ENCODE data around the gene GCK.
"Not testable (repeated sequence)": the region's sequence is repeated elsewhere in the genome, so short reads cannot be mapped to it uniquely, and the experiment has no call there.

GCK gene

GRCh38 chr7:44176486-44176885 is 12.8 kb downstream of the GCK start:
- no peak for DNase-seq

DNA sequence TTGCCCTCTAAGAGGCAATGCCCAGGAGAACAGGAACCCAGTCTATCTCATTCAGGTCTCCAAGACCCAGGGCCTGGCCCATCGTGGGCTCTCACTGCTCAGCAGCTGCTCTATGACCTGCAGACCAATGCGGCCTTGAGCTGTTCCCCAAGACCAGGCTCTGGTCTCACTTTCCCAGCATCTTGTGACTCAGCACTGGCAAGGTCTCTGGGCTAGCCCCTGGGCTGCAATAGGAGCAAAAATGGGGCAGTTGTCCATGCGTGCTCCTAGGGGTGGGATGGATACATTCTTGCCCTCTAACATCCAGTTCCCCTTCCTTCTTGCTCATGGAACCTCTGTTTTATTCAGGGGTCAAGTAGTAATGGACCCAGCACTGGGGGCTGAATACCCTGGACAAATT is 13.5 kb downstream of the GCK start:
- DNase-seq: no peak

DNA sequence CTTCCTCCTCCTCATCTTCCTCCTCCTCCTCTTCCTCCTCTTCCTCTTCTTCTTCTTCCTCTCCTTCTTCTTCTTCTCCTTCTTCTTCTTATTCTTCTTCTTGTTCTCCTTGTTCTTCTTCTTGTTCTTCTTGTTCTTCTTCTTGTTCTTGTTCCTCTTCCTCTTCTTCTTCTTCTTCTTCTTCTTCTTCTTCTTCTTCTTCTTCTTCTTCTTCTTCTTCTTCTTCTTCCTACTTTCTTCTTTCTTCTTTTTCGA is 14.6 kb downstream of the GCK start:
- DNase-seq: not testable (repeated sequence)

- no peak for DNase-seq
Measured at GRCh38 chr7:44173911-44174693, 15.1 kb downstream of the GCK start.

GRCh38 chr7:44172803-44173424 is 16.3 kb downstream of the GCK start:
- no peak for DNase-seq

DNA sequence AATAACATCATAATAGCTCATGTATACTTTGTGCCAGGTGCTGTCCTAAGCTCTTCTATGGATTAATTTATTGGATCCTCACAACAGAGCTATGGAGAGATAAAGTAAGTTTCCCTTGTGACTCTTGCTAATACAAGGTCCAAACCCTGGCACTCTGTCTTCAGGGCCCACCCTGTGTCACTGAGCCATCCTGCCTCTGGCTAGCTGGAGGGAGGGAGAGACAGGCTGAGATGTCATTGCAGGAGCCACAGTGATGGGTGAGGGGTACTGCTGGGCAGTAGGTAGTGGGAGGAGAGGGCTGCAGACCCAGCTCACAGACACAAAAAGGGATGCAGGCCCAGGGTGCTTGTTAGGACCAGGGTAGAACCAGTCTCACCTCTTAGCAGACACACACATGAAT is 16.9 kb downstream of the GCK start:
- DNase-seq: no peak

GRCh38 chr7:44171901-44172300 is 17.3 kb downstream of the GCK start:
- not testable (repeated sequence) for DNase-seq

DNA sequence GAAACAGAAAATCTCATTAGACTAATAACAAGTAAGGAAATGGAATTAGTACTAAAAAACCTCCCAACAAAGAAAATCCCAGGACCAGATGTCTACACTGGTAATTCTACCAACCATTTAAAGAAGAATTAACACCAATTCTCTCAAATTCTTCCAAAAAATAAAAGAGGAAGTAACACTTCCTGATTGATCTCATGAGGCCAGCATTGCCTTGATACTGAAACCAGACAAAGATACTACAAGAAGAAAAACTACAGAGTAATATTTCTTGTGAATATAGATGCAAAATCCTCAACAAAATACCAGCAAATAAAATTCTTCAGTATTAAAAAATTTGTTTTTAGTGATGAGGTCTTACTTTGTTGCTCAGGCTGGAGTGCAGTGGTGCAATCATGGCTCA is 21.3 kb downstream of the GCK start:
- no peak for DNase-seq

GRCh38 chr7:44163591-44163990 is 25.6 kb downstream of the GCK start:
- DNase-seq: no peak

- DNase-seq: no peak
Measured at GRCh38 chr7:44162785-44163395, 26.3 kb downstream of the GCK start.

DNA sequence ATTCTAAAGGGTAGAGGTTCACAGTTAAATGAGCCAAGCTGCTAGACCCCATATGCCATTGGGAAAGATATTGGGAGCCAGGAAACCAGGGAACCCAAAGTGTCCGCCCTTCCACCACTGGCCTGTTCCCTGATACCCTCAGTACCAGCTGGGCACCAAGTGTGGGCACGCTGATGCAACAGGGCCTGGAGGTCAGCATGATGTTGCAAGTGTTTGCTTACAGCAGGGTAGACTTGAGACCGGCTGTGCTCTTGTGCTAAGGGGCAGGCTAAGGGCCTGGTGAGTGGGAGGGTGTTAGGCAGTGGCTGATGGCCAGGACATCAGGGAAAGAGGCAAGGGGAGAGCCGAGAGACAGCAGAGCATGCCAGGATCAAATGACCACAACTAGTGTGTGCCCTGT is 27.1 kb downstream of the GCK start:
- DNase-seq: no peak

DNA sequence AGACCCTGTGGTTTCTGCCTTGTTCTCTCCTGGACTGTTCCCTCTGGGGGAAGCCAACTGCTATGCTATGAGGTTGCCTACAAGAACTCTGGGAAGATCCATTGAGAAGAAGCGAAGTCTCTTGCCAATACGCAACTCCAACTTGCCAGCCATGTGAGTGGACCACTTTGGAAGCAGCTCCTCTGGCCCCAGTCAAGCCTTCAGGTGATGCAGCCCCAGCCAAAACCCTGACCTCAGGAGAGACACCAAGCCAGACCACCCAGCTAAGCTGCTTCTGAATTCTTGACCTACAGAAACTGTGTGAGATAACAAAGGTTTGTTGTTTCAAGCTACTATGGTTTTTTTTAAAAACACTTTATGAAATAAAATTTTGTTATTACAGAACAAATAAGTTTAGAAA is 27.9 kb downstream of the GCK start:
- no peak for DNase-seq

- DNase-seq: no peak
Measured at GRCh38 chr7:44159824-44160630, 29.2 kb downstream of the GCK start.

GRCh38 chr7:44158873-44159631 is 30.2 kb downstream of the GCK start:
- DNase-seq: no peak

GRCh38 chr7:44158096-44158872 is 31.0 kb downstream of the GCK start:
- no peak for DNase-seq

GRCh38 chr7:44157116-44158080 is 31.8 kb downstream of the GCK start:
- DNase-seq: no peak

- DNase-seq: no peak
Measured at GRCh38 chr7:44156453-44157010, 32.7 kb downstream of the GCK start.

DNA sequence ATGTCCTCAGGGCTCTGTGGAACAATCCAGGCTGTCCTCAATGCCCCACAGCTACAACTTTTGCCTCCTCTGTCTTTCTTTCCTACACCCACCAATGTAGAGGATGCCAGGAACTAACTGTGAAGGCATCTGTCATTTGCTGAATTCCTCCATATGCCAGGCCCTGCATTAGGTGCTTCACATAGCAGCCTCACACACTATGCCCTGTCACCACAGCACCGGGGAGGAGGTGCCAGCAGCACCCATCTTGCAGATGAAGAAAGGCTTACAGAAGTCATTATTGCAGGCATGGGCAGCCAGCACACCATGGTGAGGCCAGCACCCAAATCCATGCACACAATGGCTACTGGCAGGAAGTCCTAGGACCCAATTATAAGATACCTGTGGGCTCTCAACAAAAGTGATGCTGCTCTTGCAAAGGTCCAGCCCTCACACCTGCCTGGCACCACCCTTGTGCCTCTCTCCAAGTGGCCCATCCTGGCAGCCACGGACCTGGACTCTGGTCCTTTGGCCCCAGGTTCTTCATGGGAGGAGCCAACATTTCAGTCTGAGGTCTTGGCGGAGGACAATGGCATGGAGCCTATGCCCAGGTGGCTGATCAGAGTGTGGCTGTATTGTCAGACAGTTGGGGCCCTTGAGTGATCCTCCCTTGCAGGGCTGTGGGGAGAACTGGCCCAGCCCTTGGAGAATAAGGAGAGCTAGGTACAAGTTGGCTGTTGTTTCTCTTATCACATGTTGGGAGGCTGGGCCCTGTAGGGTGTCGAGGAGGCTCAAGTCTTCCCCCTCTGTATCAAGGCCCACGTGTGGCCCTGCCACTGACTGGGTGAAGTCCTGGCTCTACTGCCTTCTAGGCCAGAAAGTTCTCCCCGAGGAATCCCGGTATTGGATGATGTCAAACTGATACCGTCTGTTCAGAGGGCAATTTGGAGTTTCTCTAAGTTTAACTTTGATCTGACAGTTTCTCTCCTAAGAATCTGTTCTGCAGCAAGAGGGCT is 33.8 kb downstream of the GCK start:
- DNase-seq: no peak

DNA sequence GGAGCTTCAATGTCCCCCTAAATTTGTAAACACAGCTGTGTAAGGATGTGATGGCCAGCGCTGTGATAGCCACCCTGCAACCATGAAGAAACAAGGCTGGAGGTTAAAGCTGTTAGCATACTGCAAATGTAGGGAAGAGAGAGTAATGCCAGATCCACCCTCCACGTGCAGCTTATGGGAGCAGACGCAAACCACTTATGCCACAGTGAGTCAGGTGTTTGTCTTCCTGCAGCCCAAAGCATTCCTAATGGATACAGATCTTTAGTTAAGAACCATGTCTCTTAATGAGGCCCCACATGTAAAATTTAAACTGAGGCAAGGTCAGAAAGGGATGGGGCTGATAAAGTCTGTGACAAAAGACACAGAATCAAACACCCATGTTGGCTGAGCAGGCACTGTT is 34.5 kb downstream of the GCK start:
- no peak for DNase-seq
